ENCODE data around the gene PALM. TPM values are rescaled to one million over a fixed set of nuclear protein-coding genes. Genes with fewer than 3 reads are reported as not detected.

PALM gene
- total RNA-seq, 1 donor from 2014 or later, result 60.0 TPM

GRCh38 chr19:750640-751423 is 42.1 kb downstream of the PALM start, which contains the start of gene MISP:
Gene MISP, plus strand, starts transcription at chr19:751112. Its CDS starts 5,835 bp downstream, at chr19:756947.
- H3K27me3 Mint-ChIP-seq (ENCODE audit: low read depth, unreplicated experiment), result no peaks in the 10 kb centered on the region
- Histone ChIP-seq H3K4me1 (ENCODE audit: insufficient read depth, low read length) (peaks cover 22% of the 10 kb centered on the region), H3K4me2 (ENCODE audit: low read length) (peak within 1 kb of the TSS; percentile 61), H3K36me3 (ENCODE audit: insufficient read depth, low read length) (no peaks in the 10 kb centered on the region), H3K9me3 (ENCODE audit: insufficient read depth, low read depth, low read length) (peaks cover 13% of the 10 kb centered on the region), H4K20me1 (ENCODE audit: insufficient read depth, low read length) (no peaks in the 10 kb centered on the region), H2AFZ (ENCODE audit: low read depth, low read length) (peak within 1 kb of the TSS; percentile 54), H3K27me3 (ENCODE audit: insufficient read depth, low read length) (no peaks in the 10 kb centered on the region), H3K9ac (ENCODE audit: low read length) (peak within 1 kb of the TSS; percentile 70), H3K79me2 (ENCODE audit: insufficient read depth, low read length) (no peaks in the 10 kb centered on the region), H3K27ac (ENCODE audit: low read depth, low read length) (peak within 1 kb of the TSS; percentile 85), H3K4me3 (ENCODE audit: insufficient read depth, low read depth, low read length) (no peak within 1 kb of the TSS)
- H3K36me3 Mint-ChIP-seq (ENCODE audit: low read depth, unreplicated experiment), result peaks cover 4% of the 10 kb centered on the region
- DNase-seq (ENCODE audit: low read depth), result no peak
- FAIRE-seq, result no peak
- H3K4me3 Mint-ChIP-seq (ENCODE audit: unreplicated experiment), result no peak within 1 kb of the TSS
- H3K27ac Mint-ChIP-seq (ENCODE audit: unreplicated experiment), result peak within 1 kb of the TSS; percentile 34
- no peak for TF ChIP-seq EZH2 (IDR thresholded peaks at IDR 0.05; ENCODE audit: insufficient read depth, low read length)
- TF ChIP-seq CTCF (IDR thresholded peaks at IDR 0.05; ENCODE audit: insufficient read depth, low read depth, low read length), result no peak
- peaks cover 1% of the 10 kb centered on the region for H3K4me1 Mint-ChIP-seq (ENCODE audit: low read depth, unreplicated experiment)
- peaks cover 7% of the 10 kb centered on the region for H3K9me3 Mint-ChIP-seq (ENCODE audit: unreplicated experiment)

- H3K4me2 ChIP-seq (ENCODE audit: low read length), result peak overlapping the region; percentile 61
- H3K27me3 ChIP-seq (ENCODE audit: insufficient read depth, low read length), result no peaks in the 10 kb centered on the region
- Mint-ChIP-seq H3K27ac (ENCODE audit: unreplicated experiment) (peak overlapping the region; percentile 84), H3K36me3 (ENCODE audit: low read depth, unreplicated experiment) (peaks cover 2% of the 10 kb centered on the region), H3K4me3 (ENCODE audit: unreplicated experiment) (no peak overlapping the region), H3K9me3 (ENCODE audit: unreplicated experiment) (peaks cover 16% of the 10 kb centered on the region), H3K4me1 (ENCODE audit: low read depth, unreplicated experiment) (peaks cover 1% of the 10 kb centered on the region), H3K27me3 (ENCODE audit: low read depth, unreplicated experiment) (no peaks in the 10 kb centered on the region)
- peak overlapping the region; percentile 85 for H3K27ac ChIP-seq (ENCODE audit: low read depth, low read length)
- no peaks in the 10 kb centered on the region for H3K36me3 ChIP-seq (ENCODE audit: insufficient read depth, low read length)
- H4K20me1 ChIP-seq (ENCODE audit: insufficient read depth, low read length), result no peaks in the 10 kb centered on the region
- peak overlapping the region; percentile 54 for H2AFZ ChIP-seq (ENCODE audit: low read depth, low read length)
- H3K9ac ChIP-seq (ENCODE audit: low read length), result peak overlapping the region; percentile 70
- peaks cover 22% of the 10 kb centered on the region for H3K4me1 ChIP-seq (ENCODE audit: insufficient read depth, low read length)
- DNase-seq (ENCODE audit: low read depth) (peak; percentile 70), FAIRE-seq (peak; percentile 34)
- no peak overlapping the region for H3K4me3 ChIP-seq (ENCODE audit: insufficient read depth, low read depth, low read length)
- no peaks in the 10 kb centered on the region for H3K79me2 ChIP-seq (ENCODE audit: insufficient read depth, low read length)
- TF ChIP-seq EZH2 (IDR thresholded peaks at IDR 0.05; ENCODE audit: insufficient read depth, low read length), result no peak
- TF ChIP-seq CTCF (IDR thresholded peaks at IDR 0.05; ENCODE audit: insufficient read depth, low read depth, low read length), result no peak
- H3K9me3 ChIP-seq (ENCODE audit: insufficient read depth, low read depth, low read length), result peaks cover 10% of the 10 kb centered on the region
Observed at GRCh38 chr19:751501-752341, 43.0 kb downstream of the PALM start.
